Parathyroid adenoma (tissue), 2 donors: ENCODE results near the gene TCF7.

Experiments used
- H2AFZ ChIP-seq: fragments of 300-600 bp; sonication (generic); one replicate; pipeline ENCODE4 v1.7.0; 2017; ENCODE audit warnings: antibody characterized with exemption, mild to moderate bottlenecking
- H3K27ac ChIP-seq: fragments of 300-600 bp; sonication (generic); one replicate; pipeline ENCODE4 v1.7.0; 2017
- H3K27me3 ChIP-seq: fragments of 300-600 bp; sonication (generic); one replicate; pipeline ENCODE4 v1.7.0; 2017; ENCODE audit warnings: low read length; ENCODE audit not compliant: control insufficient read depth, insufficient read depth
- H3K36me3 ChIP-seq: fragments of 300-600 bp; sonication (generic); one replicate; pipeline ENCODE4 v1.7.0; 2017; ENCODE audit warnings: low read length; ENCODE audit not compliant: control insufficient read depth, insufficient read depth
- H3K4me1 ChIP-seq: fragments of 300-600 bp; sonication (generic); one replicate; pipeline ENCODE4 v1.7.0; 2017; ENCODE audit warnings: control low read depth
- H3K4me2 ChIP-seq: fragments of 300-600 bp; sonication (generic); one replicate; pipeline ENCODE4 v1.7.0; 2017; ENCODE audit warnings: low read length
- H3K4me3 ChIP-seq: fragments of 300-600 bp; sonication (generic); one replicate; pipeline ENCODE4 v1.7.0; 2017; ENCODE audit warnings: low read depth, low read length
- H3K79me2 ChIP-seq: fragments of 300-600 bp; sonication (generic); one replicate; pipeline ENCODE4 v1.7.0; 2017; ENCODE audit warnings: control low read depth
- H3K9ac ChIP-seq: fragments of 300-600 bp; sonication (generic); one replicate; pipeline ENCODE4 v1.7.0; 2017; ENCODE audit warnings: mild to moderate bottlenecking
- H3K9me3 ChIP-seq: fragments of 300-600 bp; sonication (generic); one replicate; pipeline ENCODE4 v1.7.0; 2017; ENCODE audit warnings: low read length; ENCODE audit not compliant: control insufficient read depth
- TF ChIP-seq, protein P1 (sequence below): fragments of 300-600 bp; sonication (generic); IDR thresholded peaks from one replicate; pipeline ENCODE4 v1.7.0; 2017; ENCODE audit warnings: antibody characterized with exemption, mild to moderate bottlenecking
- donor health status: primary hyperparathyroidism.

The TCF7 gene

DNA sequence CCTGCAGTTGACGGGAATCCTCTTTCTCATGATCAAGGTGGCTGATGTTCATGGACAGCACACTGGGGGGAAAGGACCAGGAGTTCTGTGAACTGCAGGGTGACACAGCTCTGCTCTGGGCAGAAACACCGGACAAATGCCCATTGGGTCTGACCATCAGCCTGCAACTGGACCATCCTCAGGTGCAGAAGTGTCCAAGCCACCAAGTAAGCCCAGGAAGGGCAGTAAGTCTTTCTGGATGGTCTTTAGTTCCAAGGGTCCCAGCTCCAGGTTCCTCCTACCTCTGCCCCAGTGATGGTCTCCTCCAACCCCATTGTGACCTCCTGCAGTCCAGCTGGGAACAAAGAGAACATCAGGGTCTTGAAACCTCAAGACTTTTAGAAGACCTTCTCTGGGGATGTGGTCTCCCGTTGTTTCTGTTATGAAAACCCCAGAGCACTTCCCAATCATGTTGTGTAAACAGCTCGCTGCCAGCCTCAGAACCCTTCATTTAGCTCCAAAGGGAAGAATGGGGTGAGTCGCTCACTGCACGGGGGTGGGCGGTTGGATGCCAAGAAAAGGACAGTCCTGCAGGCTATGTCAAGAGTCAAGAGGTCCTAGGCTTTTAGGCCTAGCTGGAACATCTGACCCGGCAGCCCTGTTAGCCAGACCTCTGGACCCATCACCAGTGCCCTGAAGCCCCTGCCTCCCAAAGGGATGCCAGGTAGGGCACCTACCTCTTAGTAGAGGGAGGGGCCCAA is 41.8 kb upstream of the TCF7 start:
- TF ChIP-seq, protein P1, sequence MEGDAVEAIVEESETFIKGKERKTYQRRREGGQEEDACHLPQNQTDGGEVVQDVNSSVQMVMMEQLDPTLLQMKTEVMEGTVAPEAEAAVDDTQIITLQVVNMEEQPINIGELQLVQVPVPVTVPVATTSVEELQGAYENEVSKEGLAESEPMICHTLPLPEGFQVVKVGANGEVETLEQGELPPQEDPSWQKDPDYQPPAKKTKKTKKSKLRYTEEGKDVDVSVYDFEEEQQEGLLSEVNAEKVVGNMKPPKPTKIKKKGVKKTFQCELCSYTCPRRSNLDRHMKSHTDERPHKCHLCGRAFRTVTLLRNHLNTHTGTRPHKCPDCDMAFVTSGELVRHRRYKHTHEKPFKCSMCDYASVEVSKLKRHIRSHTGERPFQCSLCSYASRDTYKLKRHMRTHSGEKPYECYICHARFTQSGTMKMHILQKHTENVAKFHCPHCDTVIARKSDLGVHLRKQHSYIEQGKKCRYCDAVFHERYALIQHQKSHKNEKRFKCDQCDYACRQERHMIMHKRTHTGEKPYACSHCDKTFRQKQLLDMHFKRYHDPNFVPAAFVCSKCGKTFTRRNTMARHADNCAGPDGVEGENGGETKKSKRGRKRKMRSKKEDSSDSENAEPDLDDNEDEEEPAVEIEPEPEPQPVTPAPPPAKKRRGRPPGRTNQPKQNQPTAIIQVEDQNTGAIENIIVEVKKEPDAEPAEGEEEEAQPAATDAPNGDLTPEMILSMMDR = no peak
- Histone ChIP-seq H3K4me1 (no peaks in the 10 kb centered on the region), H3K36me3 (no peaks in the 10 kb centered on the region), H3K27me3 (no peaks in the 10 kb centered on the region), H3K9me3 (no peaks in the 10 kb centered on the region), H3K79me2 (no peaks in the 10 kb centered on the region), H3K4me2 (no peak overlapping the region), H2AFZ (no peak overlapping the region), H3K9ac (no peak overlapping the region), H3K4me3 (no peak overlapping the region), H3K27ac (no peak overlapping the region)

DNA sequence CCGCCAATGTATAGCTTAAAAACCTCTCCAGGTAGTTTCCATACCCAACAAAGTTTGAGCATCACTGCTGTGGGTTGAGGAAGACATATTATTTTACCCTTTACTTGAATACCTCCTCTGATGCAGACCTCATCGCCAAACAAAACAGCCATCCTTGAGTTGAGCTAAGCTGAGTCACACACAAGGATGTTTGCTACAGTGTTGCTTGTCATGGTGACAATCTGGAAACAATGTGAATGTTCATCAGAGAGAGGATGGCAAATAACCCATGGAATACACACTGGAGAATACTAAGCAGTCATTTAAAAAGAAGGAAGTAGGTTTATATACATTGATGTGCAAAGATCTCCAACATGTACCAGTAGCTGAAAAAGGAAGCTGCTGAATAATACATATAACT is 41.1 kb upstream of the TCF7 start:
- Histone ChIP-seq H3K4me2 (no peak overlapping the region), H3K27me3 (no peaks in the 10 kb centered on the region), H3K4me3 (no peak overlapping the region), H3K79me2 (no peaks in the 10 kb centered on the region), H3K4me1 (no peaks in the 10 kb centered on the region), H3K36me3 (no peaks in the 10 kb centered on the region), H2AFZ (no peak overlapping the region), H3K9ac (no peak overlapping the region), H3K9me3 (no peaks in the 10 kb centered on the region), H3K27ac (no peak overlapping the region)
- TF ChIP-seq, protein P1 = no peak

DNA sequence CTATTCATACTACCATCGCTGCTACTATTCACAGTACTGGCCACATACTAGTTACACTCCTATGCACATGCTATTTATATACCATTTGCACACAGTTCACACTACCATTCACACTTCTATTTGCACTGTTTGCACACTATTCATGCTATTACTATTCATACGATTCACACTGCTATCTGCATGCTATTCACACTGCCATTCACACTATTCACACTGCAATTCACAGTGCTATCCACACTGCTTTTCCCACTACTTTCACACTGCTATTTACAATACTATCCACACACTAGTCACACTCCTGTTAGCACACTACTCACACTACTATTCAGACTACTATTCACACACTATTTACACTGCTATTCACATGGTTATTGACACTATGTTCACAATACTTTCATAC is 39.4 kb upstream of the TCF7 start:
- Histone ChIP-seq H3K36me3 (no peaks in the 10 kb centered on the region), H3K27me3 (no peaks in the 10 kb centered on the region), H3K4me3 (no peak overlapping the region), H3K27ac (no peak overlapping the region), H3K79me2 (no peaks in the 10 kb centered on the region), H3K4me1 (no peaks in the 10 kb centered on the region), H3K4me2 (no peak overlapping the region), H3K9me3 (no peaks in the 10 kb centered on the region), H3K9ac (no peak overlapping the region), H2AFZ (no peak overlapping the region)
- TF ChIP-seq, protein P1 = no peak

DNA sequence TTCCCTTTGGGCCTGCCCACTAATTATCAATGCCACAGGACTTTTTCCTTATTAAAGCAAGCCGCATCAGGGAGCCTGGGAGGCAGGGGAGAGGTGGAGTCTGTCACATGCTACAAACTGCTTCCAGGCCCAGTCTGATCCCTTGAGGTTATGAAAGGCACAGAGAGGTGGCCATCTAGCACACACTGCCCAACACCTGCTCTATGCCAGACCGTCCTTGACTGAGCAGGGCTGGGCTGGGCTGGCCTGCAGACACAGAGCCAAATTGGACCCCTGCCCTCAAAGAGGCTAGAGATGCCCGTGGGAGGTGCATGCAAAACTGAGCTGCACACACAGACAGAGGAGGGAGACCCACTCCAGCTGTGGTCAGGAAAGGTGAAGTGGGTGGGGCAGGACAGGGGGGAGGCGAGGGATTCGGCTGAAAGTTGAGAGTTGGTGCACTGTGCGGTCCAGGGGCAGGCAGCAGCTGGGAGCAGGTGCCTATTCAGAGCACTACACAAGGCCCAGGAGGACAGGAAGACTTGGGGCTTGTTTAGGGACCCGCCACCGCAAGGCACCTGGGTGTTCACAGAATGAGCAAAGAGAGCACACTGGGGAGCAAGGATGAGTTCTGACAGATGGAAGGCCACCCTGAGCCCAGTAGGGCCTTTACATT is 36.4 kb upstream of the TCF7 start:
- Histone ChIP-seq H3K4me1 (no peaks in the 10 kb centered on the region), H3K4me2 (no peak overlapping the region), H3K36me3 (no peaks in the 10 kb centered on the region), H3K4me3 (no peak overlapping the region), H3K27me3 (no peaks in the 10 kb centered on the region), H3K27ac (no peak overlapping the region), H3K79me2 (no peaks in the 10 kb centered on the region), H3K9me3 (no peaks in the 10 kb centered on the region), H3K9ac (no peak overlapping the region), H2AFZ (no peak overlapping the region)
- TF ChIP-seq, protein P1 = no peak
